Endothelial cell of umbilical vein (primary cell): ENCODE measurements around the gene OGFOD2. TPM values are rescaled to one million over a fixed set of nuclear protein-coding genes. Genes with fewer than 3 reads are reported as not detected.

Source experiments
- BruUV-seq: library from RNA; stranded (reverse); fragments of 400-500 nt; replicated peaks from 2 replicates; lab custom pipeline; 2021; lab: Mats Ljungman, UMichigan
- CTCF ChIA-PET: fragments of 300-600, 350-600 bp; sonication (Branson Sonifier 250); formaldehyde crosslinking; loops from one replicate; lab custom pipeline; 2021; ENCODE audit warnings: antibody characterized with exemption, inconsistent platforms; lab: Charles Lee
- POLR2A ChIA-PET: fragments of 300-600, 350-600 bp; sonication (Branson Sonifier 250); formaldehyde crosslinking; loops from one replicate; lab custom pipeline; 2021; ENCODE audit warnings: antibody characterized with exemption, inconsistent platforms; lab: Charles Lee
- DNase-seq: peaks from one replicate; pipeline ENCODE4 v3.0.0-alpha.2; 2011; ENCODE audit warnings: low read depth, low spot score
- FAIRE-seq: peaks from 2 replicates; lab custom pipeline; 2011; peaks lifted over from hg19 to GRCh38; lab: Jason Lieb, UNC
- H2AFZ ChIP-seq: 2 replicates; pipeline ENCODE4 v1.6.0; 2012; ENCODE audit warnings: low read depth, low read length, control low read depth, inconsistent platforms
- H3K27ac ChIP-seq: 2 replicates; pipeline ENCODE4 v1.5.1; 2011; ENCODE audit warnings: low read depth, mild to moderate bottlenecking, control low read depth, low read length, moderate library complexity; ENCODE audit not compliant: insufficient read depth
- H3K27me3 ChIP-seq, 2 experiments: 2 replicates each; pipeline versions ENCODE4 v1.6.0 to v1.6.1; 2011; ENCODE audit warnings: low read length in 2 of 2, mixed read lengths in 1 of 2; ENCODE audit not compliant: control insufficient read depth in 2 of 2, insufficient read depth in 2 of 2
- H3K36me3 ChIP-seq, 2 experiments: 2 replicates in 1 of 2; 3 replicates in 1 of 2; pipeline ENCODE4 v1.5.1; 2011; ENCODE audit warnings: low read length in 2 of 2, mild to moderate bottlenecking in 1 of 2, moderate library complexity in 1 of 2; ENCODE audit not compliant: control insufficient read depth in 2 of 2, insufficient read depth in 2 of 2; ENCODE audit errors: extremely low read depth in 1 of 2
- H3K4me1 ChIP-seq: 3 replicates; pipeline ENCODE4 v1.5.1; 2011; ENCODE audit warnings: mild to moderate bottlenecking, low read length; ENCODE audit not compliant: control insufficient read depth, insufficient read depth; ENCODE audit errors: extremely low read depth
- H3K4me2 ChIP-seq: 2 replicates; pipeline ENCODE4 v1.6.1; 2011; ENCODE audit warnings: low read length, control low read depth, mixed read lengths; ENCODE audit not compliant: insufficient read depth
- H3K4me3 ChIP-seq, 3 experiments: fragments of 200-600 bp in 1 of 3; sonication (generic), shearing (Covaris generic) in 1 of 3; replicated peaks in 1 of 3; 2 replicates each; pipeline ENCODE4 v1.5.1; 2011 to 2016; ENCODE audit warnings: control low read depth in 3 of 3, low read length in 3 of 3, mild to moderate bottlenecking in 2 of 3, inconsistent platforms in 1 of 3, low read depth in 1 of 3, moderate library complexity in 1 of 3; ENCODE audit not compliant: insufficient read depth in 1 of 3
- H3K79me2 ChIP-seq: 2 replicates; pipeline ENCODE4 v1.6.0; 2012; ENCODE audit warnings: low read length, inconsistent platforms; ENCODE audit not compliant: control insufficient read depth, insufficient read depth
- H3K9ac ChIP-seq: replicated peaks from 2 replicates; pipeline ENCODE3; 2011; ENCODE audit warnings: low read length, control low read depth; ENCODE audit not compliant: insufficient read depth; ENCODE audit errors: extremely low read depth
- H3K9me1 ChIP-seq: replicated peaks from 3 replicates; pipeline ENCODE4 v1.6.0; 2011; ENCODE audit warnings: mild to moderate bottlenecking, low read length; ENCODE audit not compliant: control insufficient read depth, insufficient read depth; ENCODE audit errors: extremely low read depth
- H3K9me3 ChIP-seq: replicated peaks from 2 replicates; pipeline ENCODE4 v1.5.1; 2012; ENCODE audit warnings: low read length, inconsistent platforms; ENCODE audit not compliant: control insufficient read depth, insufficient read depth
- H4K20me1 ChIP-seq: replicated peaks from 2 replicates; pipeline ENCODE3; 2011; ENCODE audit warnings: mild to moderate bottlenecking, low read length; ENCODE audit not compliant: control insufficient read depth, insufficient read depth; ENCODE audit errors: extremely low read depth
- CTCF ChIP-seq, 2 donors: IDR thresholded peaks; 1 replicate in 1 of 2; 2 replicates in 1 of 2; pipeline ENCODE4 v1.5.1; 2011; ENCODE audit warnings: low read length in 2 of 2, mild to moderate bottlenecking in 2 of 2, moderate library complexity in 2 of 2, control low read depth in 1 of 2, inconsistent platforms in 1 of 2, low read depth in 1 of 2; ENCODE audit not compliant: insufficient read depth in 1 of 2; ENCODE audit errors: extremely low read depth in 1 of 2
- EZH2 ChIP-seq: IDR thresholded peaks from 2 replicates; pipeline ENCODE4 v1.6.1; 2012; ENCODE audit warnings: borderline replicate concordance, low read depth, mild to moderate bottlenecking, moderate library complexity, low read length, inconsistent platforms; ENCODE audit not compliant: severe bottlenecking
- FOS ChIP-seq: IDR thresholded peaks from 2 replicates; pipeline ENCODE4 v1.6.1; 2011; ENCODE audit warnings: mild to moderate bottlenecking, low read length, moderate library complexity, borderline replicate concordance; ENCODE audit not compliant: insufficient read depth
- GATA2 ChIP-seq: IDR thresholded peaks from 2 replicates; pipeline ENCODE4 v1.7.0; 2011; ENCODE audit warnings: low read depth, mild to moderate bottlenecking, moderate library complexity, mixed read lengths, low read length; ENCODE audit not compliant: insufficient read length, insufficient read depth
- JUN ChIP-seq: IDR thresholded peaks from 2 replicates; pipeline ENCODE4 v1.6.1; 2011; ENCODE audit warnings: borderline replicate concordance, low read depth; ENCODE audit not compliant: insufficient read length, insufficient read depth
- MYC ChIP-seq: IDR thresholded peaks from one replicate; pipeline ENCODE4 v1.6.1; 2011; ENCODE audit warnings: mild to moderate bottlenecking, low read depth, low read length
- POLR2A ChIP-seq: IDR thresholded peaks from 2 replicates; pipeline ENCODE4 v1.6.1; 2012; ENCODE audit warnings: low read depth, mild to moderate bottlenecking, control low read depth, low read length
- POLR2AphosphoS5 ChIP-seq: IDR thresholded peaks from 2 replicates; pipeline ENCODE4 v1.6.1; 2012; ENCODE audit warnings: low read depth, mild to moderate bottlenecking, control low read depth, low read length, moderate library complexity; ENCODE audit not compliant: insufficient read depth
- dilution Hi-C: fragments of 300-500 bp; cut with MboI; formaldehyde crosslinking; loops from one replicate; pipeline ENCODE4 v1.15.0; 2019; ENCODE audit warnings: low sequenced_read_pairs; ENCODE audit not compliant: extremely low pct_ligation_motif_present
- intact Hi-C: fragments of 100-400 bp; cut with micrococcal nuclease; formaldehyde crosslinking; loops from one replicate; pipeline ENCODE4 v1.10.0; 2022
- polyA plus RNA-seq, 4 experiments: library from polyadenylated mRNA; depleted of rRNA in 3 of 4; stranded (reverse) in 3 of 4; unstranded in 1 of 4; fragments of >200 nt; gene quantifications; 2 replicates each; pipeline versions ENCODE4 v1.2.1 to v1.2.3, GENCODE V29; 2011 to 2012; ENCODE audit warnings: missing spikeins in 1 of 4
- total RNA-seq: library from RNA; stranded (reverse); gene quantifications from 2 replicates; pipeline ENCODE4 v1.2.3, GENCODE V29; 2021
- TF ChIP-seq, protein P1 (sequence below): IDR thresholded peaks from 2 replicates; pipeline ENCODE4 v1.6.1; 2011; ENCODE audit not compliant: insufficient read depth, insufficient read length

OGFOD2 gene
- total and polyA plus RNA-seq, 2 donors (not counting 3 experiments of a cell fraction or from before 2014, with no cell fraction given) = 16.8 to 24.1 TPM

DNA sequence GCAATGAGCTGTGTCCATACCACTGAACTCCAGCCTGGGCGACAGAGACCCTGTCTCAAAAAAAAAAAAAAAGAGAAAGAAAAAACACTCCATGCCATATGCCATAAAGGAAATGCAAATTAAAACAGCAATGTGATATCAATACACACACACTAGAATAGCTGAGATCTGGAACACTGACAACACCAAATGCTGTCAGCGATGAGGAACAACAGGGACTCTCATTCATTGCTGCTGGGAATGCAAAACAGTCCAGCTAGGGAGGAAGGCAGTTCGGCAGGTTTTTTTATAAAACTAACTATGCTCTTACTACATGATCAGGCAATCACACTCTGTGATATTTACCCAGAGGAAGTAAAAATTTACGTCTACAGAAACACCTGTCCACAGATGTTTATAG lies 5.4 kb upstream of the OGFOD2 start:
- intact Hi-C loops = no loop called here
- BruUV-seq = no TSS peak
- Histone ChIP-seq H3K9me3 (no peaks in the 10 kb centered on the region), H2AFZ (no peak overlapping the region), H3K4me1 (peaks cover 9% of the 10 kb centered on the region), H3K9ac (no peak overlapping the region), H3K4me3 (no peak overlapping the region), H3K9me1 (no peaks in the 10 kb centered on the region), H4K20me1 (no peaks in the 10 kb centered on the region), H3K27ac (no peak overlapping the region), H3K79me2 (no peaks in the 10 kb centered on the region), H3K4me2 (no peak overlapping the region), H3K36me3 (no peaks in the 10 kb centered on the region), H3K27me3 (no peaks in the 10 kb centered on the region)
- DNase-seq = no peak
- dilution Hi-C loops = no loop called here
- no peak for FAIRE-seq
- TF ChIP-seq POLR2AphosphoS5 (no peak), GATA2 (no peak), CTCF (IDR thresholded peaks at IDR 0.05; ENCODE audit: extremely low read depth in 1 of 2, insufficient read depth in 1 of 2, low read depth in 1 of 2, low read length in 2 of 2) (no peak), EZH2 (no peak), JUN (no peak), POLR2A (no peak), FOS (no peak), MYC (no peak)
- TF ChIP-seq, protein P1, sequence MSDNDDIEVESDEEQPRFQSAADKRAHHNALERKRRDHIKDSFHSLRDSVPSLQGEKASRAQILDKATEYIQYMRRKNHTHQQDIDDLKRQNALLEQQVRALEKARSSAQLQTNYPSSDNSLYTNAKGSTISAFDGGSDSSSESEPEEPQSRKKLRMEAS = no peak
- ChIA-PET CTCF (interaction anchor here (0.9 to 1.2 kb wide), 2 partner anchors 268 kb away, joined by 3 to 4 read pairs; no protein-coding TSS in a partner anchor), POLR2A (no interaction called here)
